Measurements from ENCODE around the gene INSYN1. TPM values are rescaled to one million over a fixed set of nuclear protein-coding genes. Genes with fewer than 3 reads are reported as not detected.

Gene INSYN1
- total and polyA plus RNA-seq, 9 of the 15 experiments (the other 6 are each of a cell fraction or from before 2014, with no cell fraction given), result not detected

DNA sequence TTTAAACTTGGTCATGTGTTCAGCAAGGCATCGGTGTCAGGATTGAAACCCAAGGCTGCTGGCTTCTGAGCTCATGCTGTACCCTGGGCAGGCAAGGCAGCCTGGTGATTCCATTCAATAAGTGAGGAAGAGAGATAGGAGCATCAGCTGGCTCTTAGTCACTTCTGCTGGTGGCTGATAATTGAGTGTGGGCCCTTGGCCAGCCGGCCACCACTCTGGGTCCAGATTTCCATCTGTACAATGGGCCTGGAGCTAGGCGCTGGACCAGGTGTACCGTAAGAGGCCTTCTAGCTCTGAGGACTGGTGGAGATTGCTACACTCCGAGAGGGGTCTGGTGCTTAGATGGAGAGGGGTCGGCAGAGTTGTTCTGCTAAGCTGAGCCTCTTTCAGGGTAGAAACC, 64.7 kb downstream of the INSYN1 start (continued):
- TF ChIP-seq, protein P1, sequence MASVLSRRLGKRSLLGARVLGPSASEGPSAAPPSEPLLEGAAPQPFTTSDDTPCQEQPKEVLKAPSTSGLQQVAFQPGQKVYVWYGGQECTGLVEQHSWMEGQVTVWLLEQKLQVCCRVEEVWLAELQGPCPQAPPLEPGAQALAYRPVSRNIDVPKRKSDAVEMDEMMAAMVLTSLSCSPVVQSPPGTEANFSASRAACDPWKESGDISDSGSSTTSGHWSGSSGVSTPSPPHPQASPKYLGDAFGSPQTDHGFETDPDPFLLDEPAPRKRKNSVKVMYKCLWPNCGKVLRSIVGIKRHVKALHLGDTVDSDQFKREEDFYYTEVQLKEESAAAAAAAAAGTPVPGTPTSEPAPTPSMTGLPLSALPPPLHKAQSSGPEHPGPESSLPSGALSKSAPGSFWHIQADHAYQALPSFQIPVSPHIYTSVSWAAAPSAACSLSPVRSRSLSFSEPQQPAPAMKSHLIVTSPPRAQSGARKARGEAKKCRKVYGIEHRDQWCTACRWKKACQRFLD (CRISPR knock-in tag; IDR thresholded peaks at IDR 0.05), result peak; percentile 64; the same call in 1 of the 2 replicates
- TF ChIP-seq ZFX (CRISPR knock-in tag; IDR thresholded peaks at IDR 0.05) (no peak), KAT8 (IDR thresholded peaks at IDR 0.05; ENCODE audit: low read depth) (no peak), DACH1 (IDR thresholded peaks at IDR 0.05; ENCODE audit: partially characterized antibody) (peak; percentile 28), ATF1 (CRISPR knock-in tag; IDR thresholded peaks at IDR 0.05) (no peak), ATF1 (tag; IDR thresholded peaks at IDR 0.05) (no peak), GABPB2 (CRISPR knock-in tag; conservative IDR thresholded peaks at IDR 0.05) (no peak), U2AF2 (optimal IDR thresholded peaks at IDR 0.05; ENCODE audit: low read depth, low read length) (no peak)
- TF ChIP-seq, protein P2, sequence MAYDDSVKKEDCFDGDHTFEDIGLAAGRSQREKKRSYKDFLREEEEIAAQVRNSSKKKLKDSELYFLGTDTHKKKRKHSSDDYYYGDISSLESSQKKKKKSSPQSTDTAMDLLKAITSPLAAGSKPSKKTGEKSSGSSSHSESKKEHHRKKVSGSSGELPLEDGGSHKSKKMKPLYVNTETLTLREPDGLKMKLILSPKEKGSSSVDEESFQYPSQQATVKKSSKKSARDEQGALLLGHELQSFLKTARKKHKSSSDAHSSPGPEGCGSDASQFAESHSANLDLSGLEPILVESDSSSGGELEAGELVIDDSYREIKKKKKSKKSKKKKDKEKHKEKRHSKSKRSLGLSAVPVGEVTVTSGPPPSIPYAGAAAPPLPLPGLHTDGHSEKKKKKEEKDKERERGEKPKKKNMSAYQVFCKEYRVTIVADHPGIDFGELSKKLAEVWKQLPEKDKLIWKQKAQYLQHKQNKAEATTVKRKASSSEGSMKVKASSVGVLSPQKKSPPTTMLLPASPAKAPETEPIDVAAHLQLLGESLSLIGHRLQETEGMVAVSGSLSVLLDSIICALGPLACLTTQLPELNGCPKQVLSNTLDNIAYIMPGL (CRISPR knock-in tag; IDR thresholded peaks at IDR 0.05), result no peak
- TF ChIP-seq, protein P3, sequence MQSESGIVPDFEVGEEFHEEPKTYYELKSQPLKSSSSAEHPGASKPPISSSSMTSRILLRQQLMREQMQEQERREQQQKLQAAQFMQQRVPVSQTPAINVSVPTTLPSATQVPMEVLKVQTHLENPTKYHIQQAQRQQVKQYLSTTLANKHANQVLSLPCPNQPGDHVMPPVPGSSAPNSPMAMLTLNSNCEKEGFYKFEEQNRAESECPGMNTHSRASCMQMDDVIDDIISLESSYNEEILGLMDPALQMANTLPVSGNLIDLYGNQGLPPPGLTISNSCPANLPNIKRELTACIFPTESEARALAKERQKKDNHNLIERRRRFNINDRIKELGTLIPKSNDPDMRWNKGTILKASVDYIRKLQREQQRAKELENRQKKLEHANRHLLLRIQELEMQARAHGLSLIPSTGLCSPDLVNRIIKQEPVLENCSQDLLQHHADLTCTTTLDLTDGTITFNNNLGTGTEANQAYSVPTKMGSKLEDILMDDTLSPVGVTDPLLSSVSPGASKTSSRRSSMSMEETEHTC (IDR thresholded peaks at IDR 0.05), result 0 out of 2 replicates have a peak, but pooled peaks have one; percentile 28
- TF ChIP-seq, protein P4, sequence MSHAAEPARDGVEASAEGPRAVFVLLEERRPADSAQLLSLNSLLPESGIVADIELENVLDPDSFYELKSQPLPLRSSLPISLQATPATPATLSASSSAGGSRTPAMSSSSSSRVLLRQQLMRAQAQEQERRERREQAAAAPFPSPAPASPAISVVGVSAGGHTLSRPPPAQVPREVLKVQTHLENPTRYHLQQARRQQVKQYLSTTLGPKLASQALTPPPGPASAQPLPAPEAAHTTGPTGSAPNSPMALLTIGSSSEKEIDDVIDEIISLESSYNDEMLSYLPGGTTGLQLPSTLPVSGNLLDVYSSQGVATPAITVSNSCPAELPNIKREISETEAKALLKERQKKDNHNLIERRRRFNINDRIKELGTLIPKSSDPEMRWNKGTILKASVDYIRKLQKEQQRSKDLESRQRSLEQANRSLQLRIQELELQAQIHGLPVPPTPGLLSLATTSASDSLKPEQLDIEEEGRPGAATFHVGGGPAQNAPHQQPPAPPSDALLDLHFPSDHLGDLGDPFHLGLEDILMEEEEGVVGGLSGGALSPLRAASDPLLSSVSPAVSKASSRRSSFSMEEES (CRISPR knock-in tag; IDR thresholded peaks at IDR 0.05), result no peak

Measured in K562 (cell line).